Common myeloid progenitor, CD34-positive (primary cell): ENCODE measurements around the gene SPTBN1.

Source experiments
- CTCF ChIA-PET: fragments of 350-600 bp; sonication (Branson Sonifier 250); formaldehyde crosslinking; loops from one replicate; lab custom pipeline; 2021; ENCODE audit warnings: antibody characterized with exemption; lab: Charles Lee
- POLR2A ChIA-PET: fragments of 350-600 bp; sonication (Branson Sonifier 250); formaldehyde crosslinking; loops from one replicate; lab custom pipeline; 2021; ENCODE audit warnings: antibody characterized with exemption; lab: Charles Lee
- DNase-seq, 3 donors: peaks; one replicate each; pipeline versions ENCODE4 v3.0.0 to v3.0.0-alpha.2; 2013
- H3K27ac ChIP-seq, 2 experiments: 1 replicate in 1 of 2; 2 replicates in 1 of 2; pipeline ENCODE4 v1.7.0; 2013; ENCODE audit warnings: inconsistent platforms in 2 of 2, low read length in 2 of 2, mild to moderate bottlenecking in 2 of 2, low read depth in 1 of 2, moderate library complexity in 1 of 2; ENCODE audit not compliant: severe bottlenecking in 2 of 2, insufficient read depth in 1 of 2, poor library complexity in 1 of 2
- H3K27me3 ChIP-seq, 5 experiments: replicated peaks in 2 of 5; 1 replicate in 3 of 5; 2 replicates in 2 of 5; pipeline versions ENCODE4 v1.6.1 to v1.7.0; 2013; ENCODE audit warnings: low read length in 4 of 5, mild to moderate bottlenecking in 2 of 5, moderate library complexity in 2 of 5, inconsistent platforms in 1 of 5; ENCODE audit not compliant: insufficient read depth in 5 of 5, control insufficient read depth in 4 of 5
- H3K36me3 ChIP-seq, 4 experiments: 1 replicate in 2 of 4; 2 replicates in 2 of 4; pipeline versions ENCODE4 v1.6.1 to v1.7.0; 2013; ENCODE audit warnings: low read length in 3 of 4, control low read depth in 1 of 4, mild to moderate bottlenecking in 1 of 4; ENCODE audit not compliant: control insufficient read depth in 4 of 4, insufficient read depth in 4 of 4
- H3K4me1 ChIP-seq, 4 experiments: 1 replicate in 3 of 4; 2 replicates in 1 of 4; pipeline versions ENCODE4 v1.6.1 to v1.7.1; 2013; ENCODE audit warnings: low read length in 3 of 4, mild to moderate bottlenecking in 3 of 4, control low read depth in 1 of 4, inconsistent platforms in 1 of 4, moderate library complexity in 1 of 4; ENCODE audit not compliant: control insufficient read depth in 4 of 4, insufficient read depth in 4 of 4; ENCODE audit errors: control extremely low read depth in 1 of 4
- H3K4me3 ChIP-seq, 7 experiments: 1 replicate in 4 of 7; 2 replicates in 3 of 7; pipeline versions ENCODE4 v1.5.1 to v1.7.0; 2013; ENCODE audit warnings: mild to moderate bottlenecking in 7 of 7, low read length in 6 of 7, moderate library complexity in 6 of 7, inconsistent platforms in 2 of 7, low read depth in 2 of 7, control low read depth in 1 of 7; ENCODE audit not compliant: insufficient read depth in 4 of 7, control insufficient read depth in 1 of 7; ENCODE audit errors: extremely low read depth in 1 of 7
- H3K9me3 ChIP-seq, 5 experiments: 1 replicate in 4 of 5; 2 replicates in 1 of 5; pipeline versions ENCODE4 v1.6.1 to v1.7.1; 2013; ENCODE audit warnings: low read length in 4 of 5, mild to moderate bottlenecking in 2 of 5, inconsistent platforms in 1 of 5, low read depth in 1 of 5, moderate library complexity in 1 of 5; ENCODE audit not compliant: control insufficient read depth in 4 of 5, insufficient read depth in 2 of 5; ENCODE audit errors: control extremely low read depth in 1 of 5
- WGBS: methylation state at CpG from one replicate; pipeline ENCODE4 v1.1.5; 2013; ENCODE audit not compliant: insufficient coverage; 5-methylcytosine and 5-hydroxymethylcytosine counted together

The SPTBN1 gene

GRCh38 chr2:54609241-54609640, 153.1 kb downstream of the SPTBN1 start:
- DNase-seq: no peak

GRCh38 chr2:54609647-54610046, 153.5 kb downstream of the SPTBN1 start:
- no peaks in the 10 kb centered on the region for H3K9me3 ChIP-seq
- ChIA-PET POLR2A (no interaction called here), CTCF (interaction anchor here (1.0 to 2.2 kb wide), 5 partner anchors 12 to 51 kb away, joined by 3 to 7 read pairs (median 4); no protein-coding TSS in a partner anchor)
- no peaks in the 10 kb centered on the region for H3K27me3 ChIP-seq
- WGBS: 100% methylated on average over 3 of the region's 3 CpGs
- no peak for DNase-seq
- H3K4me3 ChIP-seq: no peak overlapping the region
- peaks cover 10 to 27% (median 15%) of the 10 kb centered on the region in 4 experiments for H3K36me3 ChIP-seq
- H3K27ac ChIP-seq: no peak overlapping the region
- peaks cover 17 to 47% (median 29%) of the 10 kb centered on the region in 4 experiments for H3K4me1 ChIP-seq

More at GRCh38 chr2:54609241-54609640, 153.1 kb downstream of the SPTBN1 start:
- Histone ChIP-seq H3K27ac (no peak overlapping the region), H3K27me3 (no peaks in the 10 kb centered on the region), H3K9me3 (no peaks in the 10 kb centered on the region), H3K4me1 (peaks cover 21 to 51% (median 33%) of the 10 kb centered on the region in 4 experiments), H3K4me3 (no peak overlapping the region), H3K36me3 (peaks cover 10 to 27% (median 14%) of the 10 kb centered on the region in 4 experiments)
- CTCF ChIA-PET: interaction anchor here (0.9 to 2.2 kb wide), 7 partner anchors 9 to 86 kb away, joined by 3 to 7 read pairs (median 4); no protein-coding TSS in a partner anchor
- 66% methylated on average over 3 of the region's 5 CpGs for WGBS
- POLR2A ChIA-PET: no interaction called here

- peaks cover 7 to 37% (median 19%) of the 10 kb centered on the region in 4 experiments for H3K4me1 ChIP-seq
- no peaks in the 10 kb centered on the region for H3K27me3 ChIP-seq
- no peaks in the 10 kb centered on the region for H3K9me3 ChIP-seq
- no CpG with 5 or more reads among the region's 1 CpG for WGBS
- CTCF ChIA-PET: interaction anchor here (1.0 to 2.2 kb wide), 5 partner anchors 13 to 87 kb away, joined by 3 to 8 read pairs (median 7); no protein-coding TSS in a partner anchor
- POLR2A ChIA-PET: no interaction called here
- no peak overlapping the region for H3K4me3 ChIP-seq
- peaks cover 10 to 33% (median 20%) of the 10 kb centered on the region in 4 experiments for H3K36me3 ChIP-seq
- no peak overlapping the region for H3K27ac ChIP-seq
- DNase-seq: no peak
Observed at GRCh38 chr2:54610700-54611099, 154.6 kb downstream of the SPTBN1 start.

GRCh38 chr2:54611830-54612545, 155.9 kb downstream of the SPTBN1 start:
- 96% methylated on average over 10 of the region's 14 CpGs for WGBS
- ChIA-PET CTCF (interaction anchor here (0.5 to 2.1 kb wide), 5 partner anchors 27 to 92 kb away, joined by 3 to 8 read pairs (median 4); no protein-coding TSS in a partner anchor), POLR2A (no interaction called here)
- Histone ChIP-seq H3K36me3 (peaks cover 11 to 43% (median 28%) of the 10 kb centered on the region in 4 experiments), H3K27ac (no peak overlapping the region), H3K4me3 (no peak overlapping the region), H3K9me3 (no peaks in the 10 kb centered on the region), H3K4me1 (peaks cover 0 to 24% (median 8%) of the 10 kb centered on the region in 4 experiments), H3K27me3 (no peaks in the 10 kb centered on the region)
- no peak for DNase-seq

GRCh38 chr2:54613386-54613785, 157.3 kb downstream of the SPTBN1 start:
- POLR2A ChIA-PET: no interaction called here
- Histone ChIP-seq H3K4me1 (peaks cover 0 to 15% (median 5%) of the 10 kb centered on the region in 4 experiments), H3K27me3 (no peaks in the 10 kb centered on the region), H3K9me3 (no peaks in the 10 kb centered on the region), H3K4me3 (no peak overlapping the region), H3K36me3 (peaks cover 21 to 55% (median 38%) of the 10 kb centered on the region in 4 experiments), H3K27ac (no peak overlapping the region)
- WGBS: 60% methylated on average over 1 of the region's 2 CpGs
- CTCF ChIA-PET: interaction anchor here (1.2 to 2.1 kb wide), 3 partner anchors 11 to 90 kb away, joined by 3 to 13 read pairs (median 4); no protein-coding TSS in a partner anchor
- DNase-seq: no peak

GRCh38 chr2:54613794-54614257, 157.7 kb downstream of the SPTBN1 start:
- Histone ChIP-seq H3K4me3 (no peak overlapping the region), H3K4me1 (peaks cover 0 to 18% (median 8%) of the 10 kb centered on the region in 4 experiments), H3K9me3 (no peaks in the 10 kb centered on the region), H3K36me3 (peaks cover 22 to 58% (median 39%) of the 10 kb centered on the region in 4 experiments), H3K27ac (no peak overlapping the region), H3K27me3 (no peaks in the 10 kb centered on the region)
- 100% methylated on average over 2 of the region's 6 CpGs for WGBS
- no peak for DNase-seq
- CTCF ChIA-PET: interaction anchor here (1.2 to 2.1 kb wide), 3 partner anchors 11 to 91 kb away, joined by 3 to 13 read pairs (median 5); no protein-coding TSS in a partner anchor
- POLR2A ChIA-PET: interaction anchor here (0.5 kb wide), 1 partner anchor 32 kb away, joined by 3 read pairs; no protein-coding TSS in a partner anchor
